Hepatic stellate cell (primary cell): ENCODE measurements around the gene DYNC1LI1.
"Not testable (repeated sequence)": the region's sequence is repeated elsewhere in the genome, so short reads cannot be mapped to it uniquely, and the experiment has no call there.

Experiments
- DNase-seq: peaks from one replicate; pipeline ENCODE4 v3.0.0; 2011; ENCODE audit warnings: low spot score

DYNC1LI1 gene

GRCh38 chr3:32531010-32531647 is 39.5 kb downstream of the DYNC1LI1 start:
- no peak for DNase-seq

GRCh38 chr3:32525720-32526119 is 44.9 kb downstream of the DYNC1LI1 start:
- no peak for DNase-seq

- no peak for DNase-seq
Measured at GRCh38 chr3:32522682-32523081, 48.0 kb downstream of the DYNC1LI1 start.

- not testable (repeated sequence) for DNase-seq
Measured at GRCh38 chr3:32518921-32519320, 51.7 kb downstream of the DYNC1LI1 start.

GRCh38 chr3:32516751-32517150 is 53.9 kb downstream of the DYNC1LI1 start:
- DNase-seq: not testable (repeated sequence)

GRCh38 chr3:32511005-32511404 is 59.7 kb downstream of the DYNC1LI1 start:
- no peak for DNase-seq

GRCh38 chr3:32510075-32510724 is 60.5 kb downstream of the DYNC1LI1 start:
- peak; percentile 71 for DNase-seq

GRCh38 chr3:32508711-32509110 is 61.9 kb downstream of the DYNC1LI1 start:
- no peak for DNase-seq

GRCh38 chr3:32506466-32506865 is 64.2 kb downstream of the DYNC1LI1 start:
- DNase-seq: no peak

GRCh38 chr3:32502946-32503286 is 67.7 kb downstream of the DYNC1LI1 start:
- DNase-seq: no peak

GRCh38 chr3:32502118-32502945 is 68.3 kb downstream of the DYNC1LI1 start, which contains the start of gene CMTM6:
CMTM6 (minus strand) TSS chr3:32502852; CDS start chr3:32502745, 107 bp downstream.
- DNase-seq: peak; percentile 94

GRCh38 chr3:32501783-32502117 is 68.9 kb downstream of the DYNC1LI1 start:
- DNase-seq: no peak

GRCh38 chr3:32500880-32501782 is 69.5 kb downstream of the DYNC1LI1 start:
- DNase-seq: no peak

- DNase-seq: no peak
Measured at GRCh38 chr3:32500231-32500630, 70.4 kb downstream of the DYNC1LI1 start.

GRCh38 chr3:32499585-32499984 is 71.1 kb downstream of the DYNC1LI1 start:
- no peak for DNase-seq

- DNase-seq: no peak
Measured at GRCh38 chr3:32498992-32499391, 71.7 kb downstream of the DYNC1LI1 start.

- DNase-seq: no peak
Measured at GRCh38 chr3:32498252-32498651, 72.4 kb downstream of the DYNC1LI1 start.

- no peak for DNase-seq
Measured at GRCh38 chr3:32495609-32496008, 75.0 kb downstream of the DYNC1LI1 start.

GRCh38 chr3:32495085-32495484 is 75.6 kb downstream of the DYNC1LI1 start:
- DNase-seq: no peak

- DNase-seq: no peak
Measured at GRCh38 chr3:32493437-32494414, 76.9 kb downstream of the DYNC1LI1 start.
